Measurements from ENCODE around the gene PPP1R10. TPM values are rescaled to one million over a fixed set of nuclear protein-coding genes. Genes with fewer than 3 reads are reported as not detected.

Gene PPP1R10
- total and polyA plus RNA-seq, 2 experiments from 2014 or later = 34.5 to 38.6 TPM

- peak overlapping the region; percentile 79 for H3K4me2 ChIP-seq
- no peak for TF ChIP-seq EZH2 (IDR thresholded peaks at IDR 0.05; ENCODE audit: borderline replicate concordance)
- TF ChIP-seq CTCF (IDR thresholded peaks at IDR 0.05; ENCODE audit: poor library complexity) = no peak
- H3K36me3 ChIP-seq (replicated peaks; ENCODE audit: insufficient read depth, low read depth) = peaks cover 6% of the 10 kb centered on the region
- H3K9me2 ChIP-seq (replicated peaks; ENCODE audit: insufficient read depth) = no peaks in the 10 kb centered on the region
- no peaks in the 10 kb centered on the region for H3K27me3 ChIP-seq
- no peak overlapping the region for H2AFZ ChIP-seq
- DNase-seq (ENCODE audit: low spot score) = no peak
- peaks cover 36% of the 10 kb centered on the region for H3K79me2 ChIP-seq
- peaks cover 13% of the 10 kb centered on the region for H3K4me1 ChIP-seq (ENCODE audit: insufficient read depth)
- no peak overlapping the region for H3K4me3 ChIP-seq
- H3K9me3 ChIP-seq (ENCODE audit: low read depth) = no peaks in the 10 kb centered on the region
- peaks cover 24% of the 10 kb centered on the region for H4K20me1 ChIP-seq (ENCODE audit: insufficient read depth, poor library complexity, severe bottlenecking)
- peak overlapping the region; percentile 87 for H3K27ac ChIP-seq
Measured at GRCh38 chr6:30613251-30614043, 3.6 kb downstream of the PPP1R10 start.

GRCh38 chr6:30612687-30613248, 4.3 kb downstream of the PPP1R10 start:
- H3K4me2 ChIP-seq = peak overlapping the region; percentile 79

GRCh38 chr6:30612213-30612612, 4.8 kb downstream of the PPP1R10 start:
- Histone ChIP-seq H3K9me3 (ENCODE audit: low read depth) (no peaks in the 10 kb centered on the region), H3K4me2 (no peak overlapping the region), H3K27ac (peak overlapping the region; percentile 87), H3K4me1 (ENCODE audit: insufficient read depth) (peaks cover 13% of the 10 kb centered on the region), H3K79me2 (peaks cover 31% of the 10 kb centered on the region), H3K9me2 (replicated peaks; ENCODE audit: insufficient read depth) (no peaks in the 10 kb centered on the region), H2AFZ (no peak overlapping the region), H4K20me1 (ENCODE audit: insufficient read depth, poor library complexity, severe bottlenecking) (peaks cover 32% of the 10 kb centered on the region), H3K36me3 (replicated peaks; ENCODE audit: insufficient read depth, low read depth) (peaks cover 6% of the 10 kb centered on the region), H3K27me3 (no peaks in the 10 kb centered on the region), H3K4me3 (no peak overlapping the region)
- TF ChIP-seq EZH2phosphoT487 (IDR thresholded peaks at IDR 0.05; ENCODE audit: low read depth, severe bottlenecking, unreplicated experiment) (no peak), CTCF (IDR thresholded peaks at IDR 0.05; ENCODE audit: poor library complexity) (peak; percentile 44)
- DNase-seq (ENCODE audit: low spot score) = no peak
- 82% methylated on average over 1 of the region's 1 CpG for WGBS (ENCODE audit: low lambda C conversion rate, missing lambda C conversion rate)

More at GRCh38 chr6:30612687-30613248, 4.3 kb downstream of the PPP1R10 start:
- Histone ChIP-seq H3K36me3 (replicated peaks; ENCODE audit: insufficient read depth, low read depth) (peaks cover 6% of the 10 kb centered on the region), H3K79me2 (peaks cover 31% of the 10 kb centered on the region), H3K9me2 (replicated peaks; ENCODE audit: insufficient read depth) (no peaks in the 10 kb centered on the region), H3K27me3 (no peaks in the 10 kb centered on the region), H3K9me3 (ENCODE audit: low read depth) (no peaks in the 10 kb centered on the region), H4K20me1 (ENCODE audit: insufficient read depth, poor library complexity, severe bottlenecking) (peaks cover 29% of the 10 kb centered on the region), H3K4me1 (ENCODE audit: insufficient read depth) (peaks cover 13% of the 10 kb centered on the region), H3K27ac (peak overlapping the region; percentile 87), H3K4me3 (no peak overlapping the region), H2AFZ (no peak overlapping the region)
- 50% methylated on average over 6 of the region's 6 CpGs for WGBS (ENCODE audit: low lambda C conversion rate, missing lambda C conversion rate)
- TF ChIP-seq CTCF (IDR thresholded peaks at IDR 0.05; ENCODE audit: poor library complexity) = no peak
- no peak for TF ChIP-seq EZH2 (IDR thresholded peaks at IDR 0.05; ENCODE audit: borderline replicate concordance)
- DNase-seq (ENCODE audit: low spot score) = no peak

Data from hepatocyte (in vitro differentiated cells).